HepG2 (cell line): Measurements from ENCODE around the gene TBCCD1. TPM values are rescaled to one million over a fixed set of nuclear protein-coding genes. Genes with fewer than 3 reads are reported as not detected.

Experiments used
- ATF3 ChIP-seq: sonication (generic); formaldehyde crosslinking; IDR thresholded peaks from 2 replicates; pipeline ENCODE4 v1.4.0; 2020; ENCODE audit warnings: missing genetic modification reagents
- FOXP1 ChIP-seq, 2 experiments: fragments of 450-650 bp in 1 of 2; IDR thresholded peaks; 2 replicates each; pipeline ENCODE4 v1.6.1; 2017 to 2018; ENCODE audit warnings: antibody characterized with exemption in 1 of 2
- GFI1 ChIP-seq: sonication (generic); formaldehyde crosslinking; IDR thresholded peaks from 2 replicates; pipeline ENCODE4 v1.5.0; 2020; ENCODE audit warnings: missing genetic modification reagents, mild to moderate bottlenecking, borderline replicate concordance
- HMG20B ChIP-seq: conservative IDR thresholded peaks from 2 replicates; pipeline ENCODE4 v1.6.1; 2016; ENCODE audit warnings: missing genetic modification reagents, missing compliant biosample characterization
- KDM2A ChIP-seq: sonication (generic); formaldehyde crosslinking; IDR thresholded peaks from 2 replicates; pipeline ENCODE4 v1.4.0; 2020; ENCODE audit warnings: low read depth, missing genetic modification reagents, borderline replicate concordance
- MATR3 ChIP-seq: sonication (generic); formaldehyde crosslinking; IDR thresholded peaks from 2 replicates; pipeline ENCODE4 v1.4.0; 2020; ENCODE audit warnings: missing genetic modification reagents
- MLX ChIP-seq: IDR thresholded peaks from 2 replicates; pipeline ENCODE4 v1.6.1; 2016
- MYC ChIP-seq: sonication (generic); formaldehyde crosslinking; IDR thresholded peaks from 2 replicates; pipeline ENCODE4 v1.9.0; 2021; ENCODE audit warnings: missing genetic modification reagents, borderline replicate concordance
- NFIB ChIP-seq: sonication (generic); formaldehyde crosslinking; IDR thresholded peaks from 2 replicates; pipeline ENCODE4 v1.9.0; 2021; ENCODE audit warnings: missing genetic modification reagents, mild to moderate bottlenecking, borderline replicate concordance
- NR2F2 ChIP-seq: IDR thresholded peaks from 2 replicates; pipeline ENCODE4 v1.6.1; 2012; ENCODE audit warnings: low read depth, inconsistent platforms, borderline replicate concordance
- TAF15 ChIP-seq: fragments of 200-400 bp; formaldehyde crosslinking; IDR thresholded peaks from one replicate; pipeline ENCODE4 v1.6.1; 2018; ENCODE audit warnings: mild to moderate bottlenecking, low read depth, low read length; ENCODE audit not compliant: poor library complexity, severe bottlenecking
- TBP ChIP-seq: sonication (generic); formaldehyde crosslinking; IDR thresholded peaks from 2 replicates; pipeline ENCODE4 v1.5.0; 2020; ENCODE audit warnings: missing genetic modification reagents
- TFAP4 ChIP-seq: sonication (generic); IDR thresholded peaks from 2 replicates; pipeline ENCODE4 v1.6.1; 2016; ENCODE audit warnings: low read depth, borderline replicate concordance
- THAP11 ChIP-seq: IDR thresholded peaks from 2 replicates; pipeline ENCODE4 v1.6.1; 2016; ENCODE audit warnings: missing biosample characterization, missing genetic modification reagents
- ZFP1 ChIP-seq: IDR thresholded peaks from 2 replicates; pipeline ENCODE4 v1.6.1; 2016
- ZNF44 ChIP-seq: sonication (generic); formaldehyde crosslinking; IDR thresholded peaks from 2 replicates; pipeline ENCODE4 v1.5.1; 2020; ENCODE audit warnings: mild to moderate bottlenecking, missing genetic modification reagents
- ZNF451 ChIP-seq: sonication (generic); formaldehyde crosslinking; IDR thresholded peaks from 2 replicates; pipeline ENCODE4 v1.5.0; 2020; ENCODE audit warnings: mild to moderate bottlenecking, missing genetic modification reagents
- ZNF550 ChIP-seq: sonication (generic); formaldehyde crosslinking; IDR thresholded peaks from 2 replicates; pipeline ENCODE4 v1.4.0; 2020; ENCODE audit warnings: mild to moderate bottlenecking, missing genetic modification reagents, borderline replicate concordance
- ZNF609 ChIP-seq: sonication (generic); formaldehyde crosslinking; IDR thresholded peaks from 2 replicates; pipeline ENCODE4 v1.4.0; 2020; ENCODE audit warnings: mild to moderate bottlenecking, missing genetic modification reagents, borderline replicate concordance
- ZNF614 ChIP-seq: IDR thresholded peaks from 2 replicates; pipeline ENCODE4 v1.6.1; 2018; ENCODE audit warnings: missing biosample characterization, missing genetic modification reagents, inconsistent platforms, borderline replicate concordance
- ZNF652 ChIP-seq: IDR thresholded peaks from 2 replicates; pipeline ENCODE4 v1.6.1; 2016; ENCODE audit warnings: low read depth, borderline replicate concordance
- ZNF737 ChIP-seq: sonication (generic); formaldehyde crosslinking; IDR thresholded peaks from 2 replicates; pipeline ENCODE4 v1.5.0; 2020; ENCODE audit warnings: missing genetic modification reagents, mild to moderate bottlenecking, borderline replicate concordance
- ZNF747 ChIP-seq: sonication (generic); formaldehyde crosslinking; IDR thresholded peaks from 2 replicates; pipeline ENCODE4 v1.8.1; 2023; ENCODE audit warnings: missing genetic modification reagents, mild to moderate bottlenecking, borderline replicate concordance
- polyA plus RNA-seq, 8 experiments: library from polyadenylated mRNA; depleted of rRNA in 3 of 8; stranded (reverse) in 7 of 8; unstranded in 1 of 8; fragments of >200 nt; fragmentation: Illumina TruSeq in 4 of 8; extraction: Trizol in 4 of 8; gene quantifications; 2 replicates each; pipeline versions ENCODE4 v1.2.1 to v1.2.3, GENCODE V29; 2011 to 2016; ENCODE audit warnings: low read depth in 4 of 8, missing spikeins in 1 of 8, mixed read lengths in 1 of 8; ENCODE audit not compliant: insufficient read depth in 1 of 8
- total RNA-seq, 5 experiments: library from RNA; depleted of rRNA; stranded (reverse); fragments of >200 nt; fragmentation: Illumina TruSeq; extraction: Trizol; gene quantifications; 2 replicates each; pipeline ENCODE4 v1.2.3, GENCODE V29; 2016; ENCODE audit warnings: low read depth in 1 of 5

TBCCD1 gene
- total and polyA plus RNA-seq, 2 of the 13 experiments (the other 11 are each of a cell fraction or from before 2014, with no cell fraction given) = 13.6 to 16.2 TPM

- TF ChIP-seq ZNF747 (CRISPR knock-in tag) (no peak), FOXP1 (IDR thresholded peaks at IDR 0.05) (no peak), FOXP1 (CRISPR knock-in tag; IDR thresholded peaks at IDR 0.05) (no peak), ZFP1 (CRISPR knock-in tag) (no peak), ZNF614 (no peak), ZNF451 (CRISPR knock-in tag) (0 out of 2 replicates have a peak, but pooled peaks have one; percentile 38), GFI1 (no peak; the same call in 1 of the 2 replicates), MYC (CRISPR knock-in tag) (peak; percentile 57; the same call in 1 of the 2 replicates), NFIB (no peak), MLX (peak; percentile 18; the same call in 1 of the 2 replicates), THAP11 (0 out of 2 replicates have a peak, but pooled peaks have one; percentile 28), ZNF44 (CRISPR knock-in tag) (no peak), TBP (CRISPR knock-in tag) (no peak), MATR3 (CRISPR knock-in tag) (no peak), NR2F2 (no peak), ZNF737 (no peak), KDM2A (CRISPR knock-in tag) (no peak; the same call in 1 of the 2 replicates), ZNF550 (CRISPR knock-in tag) (no peak), TFAP4 (no peak), ZNF609 (peak; percentile 62; the same call in 1 of the 2 replicates), HMG20B (CRISPR knock-in tag) (no peak), TAF15 (no peak), ZNF652 (CRISPR knock-in tag) (no peak), ATF3 (CRISPR knock-in tag) (no peak)
Observed at GRCh38 chr3:186614597-186615483, 47.7 kb upstream of the TBCCD1 start (continued).
